Measurements from ENCODE around the gene MYBPC1.
"Not testable (repeated sequence)": the region's sequence is repeated elsewhere in the genome, so short reads cannot be mapped to it uniquely, and the experiment has no call there.

MYBPC1 gene

GRCh38 chr12:101655393-101655792, 60.6 kb downstream of the MYBPC1 start:
- DNase-seq = no peak

- DNase-seq = not testable (repeated sequence)
These were observed 65.9 kb downstream of the MYBPC1 start for GRCh38 chr12:101660662-101661061.

GRCh38 chr12:101663298-101663697, 68.5 kb downstream of the MYBPC1 start:
- DNase-seq = no peak

GRCh38 chr12:101664992-101665391, 70.2 kb downstream of the MYBPC1 start:
- no peak for DNase-seq

- DNase-seq = no peak
These were observed 71.4 kb downstream of the MYBPC1 start for GRCh38 chr12:101666052-101666728.

- no peak for DNase-seq
These were observed 72.8 kb downstream of the MYBPC1 start for GRCh38 chr12:101667591-101667990.

- peak; percentile 18 for DNase-seq
These were observed 75.4 kb downstream of the MYBPC1 start for GRCh38 chr12:101670007-101670671.

GRCh38 chr12:101671157-101671791, 76.5 kb downstream of the MYBPC1 start:
- peak; percentile 33 for DNase-seq

- no peak for DNase-seq
These were observed 77.1 kb downstream of the MYBPC1 start for GRCh38 chr12:101671833-101672232.

GRCh38 chr12:101675555-101675954, 80.8 kb downstream of the MYBPC1 start:
- DNase-seq = no peak

- not testable (repeated sequence) for DNase-seq
These were observed 81.7 kb downstream of the MYBPC1 start for GRCh38 chr12:101676497-101676896.

- no peak for DNase-seq
These were observed 83.3 kb downstream of the MYBPC1 start for GRCh38 chr12:101678081-101678480.

- no peak for DNase-seq
These were observed 85.5 kb downstream of the MYBPC1 start for GRCh38 chr12:101680240-101680639.

GRCh38 chr12:101680647-101681046, 85.9 kb downstream of the MYBPC1 start:
- DNase-seq = no peak

- not testable (repeated sequence) for DNase-seq
These were observed 86.9 kb downstream of the MYBPC1 start for GRCh38 chr12:101681627-101682026.

GRCh38 chr12:101685092-101685491, 90.3 kb downstream of the MYBPC1 start:
- DNase-seq = no peak

GRCh38 chr12:101686176-101686575, 91.4 kb downstream of the MYBPC1 start:
- no peak for DNase-seq

- no peak for DNase-seq
These were observed 95.8 kb downstream of the MYBPC1 start for GRCh38 chr12:101690544-101691098.

- DNase-seq = no peak
These were observed 96.8 kb downstream of the MYBPC1 start for GRCh38 chr12:101691503-101692096.

- no peak for DNase-seq
These were observed 99.6 kb downstream of the MYBPC1 start for GRCh38 chr12:101694297-101694848.

GRCh38 chr12:101694986-101695385, 100.2 kb downstream of the MYBPC1 start:
- DNase-seq = no peak

- no peak for DNase-seq
These were observed 100.9 kb downstream of the MYBPC1 start for GRCh38 chr12:101695706-101696105.

Data from central memory CD4-positive, alpha-beta T cell (primary cell).